ENCODE results near the gene HS3ST2.

GRCh38 chr16:22879466-22879865 is 65.5 kb downstream of the HS3ST2 start:
- TF ChIP-seq CTCF (IDR thresholded peaks at IDR 0.05; ENCODE audit: low read depth, low read length, poor library complexity, severe bottlenecking) (no peak), EZH2phosphoT487 (IDR thresholded peaks at IDR 0.05; ENCODE audit: borderline replicate concordance, low read length) (no peak)
